ENCODE measurements around the gene C16orf92. TPM values are rescaled to one million over a fixed set of nuclear protein-coding genes. Genes with fewer than 3 reads are reported as not detected.

C16orf92 gene
- total and polyA plus RNA-seq, 2 of the 13 experiments (the other 11 are each of a cell fraction or from before 2014, with no cell fraction given): not detected

DNA sequence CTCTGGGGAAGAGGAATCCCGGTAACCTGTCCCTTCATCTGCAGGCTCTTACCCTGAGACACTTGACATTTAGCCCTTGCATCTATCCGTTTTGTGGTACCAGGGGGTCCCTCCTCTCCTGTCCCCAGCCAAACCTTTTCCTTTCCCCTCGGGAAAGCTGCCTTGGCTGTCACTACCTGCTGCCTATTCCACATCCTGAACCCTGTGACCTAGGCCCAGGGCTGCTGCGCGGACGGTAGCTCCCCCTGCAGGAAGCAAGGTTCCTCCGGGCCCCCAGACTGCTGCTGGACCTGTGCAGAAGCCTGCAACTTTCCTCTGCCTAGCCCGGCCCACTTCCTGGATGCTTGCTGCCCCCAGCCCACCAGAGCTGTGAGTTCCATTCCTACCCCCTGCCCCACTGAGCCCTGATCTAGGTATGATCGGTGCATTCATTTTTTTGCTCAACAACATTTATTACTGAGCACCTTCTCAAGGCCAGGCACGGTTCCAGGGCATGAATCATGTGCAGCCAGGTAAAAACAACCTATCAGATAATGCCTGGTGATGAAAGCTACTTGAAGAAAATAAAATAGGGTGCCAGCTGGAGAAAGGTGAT lies 32.1 kb downstream of the C16orf92 start (continued):
- TF ChIP-seq, protein P1, sequence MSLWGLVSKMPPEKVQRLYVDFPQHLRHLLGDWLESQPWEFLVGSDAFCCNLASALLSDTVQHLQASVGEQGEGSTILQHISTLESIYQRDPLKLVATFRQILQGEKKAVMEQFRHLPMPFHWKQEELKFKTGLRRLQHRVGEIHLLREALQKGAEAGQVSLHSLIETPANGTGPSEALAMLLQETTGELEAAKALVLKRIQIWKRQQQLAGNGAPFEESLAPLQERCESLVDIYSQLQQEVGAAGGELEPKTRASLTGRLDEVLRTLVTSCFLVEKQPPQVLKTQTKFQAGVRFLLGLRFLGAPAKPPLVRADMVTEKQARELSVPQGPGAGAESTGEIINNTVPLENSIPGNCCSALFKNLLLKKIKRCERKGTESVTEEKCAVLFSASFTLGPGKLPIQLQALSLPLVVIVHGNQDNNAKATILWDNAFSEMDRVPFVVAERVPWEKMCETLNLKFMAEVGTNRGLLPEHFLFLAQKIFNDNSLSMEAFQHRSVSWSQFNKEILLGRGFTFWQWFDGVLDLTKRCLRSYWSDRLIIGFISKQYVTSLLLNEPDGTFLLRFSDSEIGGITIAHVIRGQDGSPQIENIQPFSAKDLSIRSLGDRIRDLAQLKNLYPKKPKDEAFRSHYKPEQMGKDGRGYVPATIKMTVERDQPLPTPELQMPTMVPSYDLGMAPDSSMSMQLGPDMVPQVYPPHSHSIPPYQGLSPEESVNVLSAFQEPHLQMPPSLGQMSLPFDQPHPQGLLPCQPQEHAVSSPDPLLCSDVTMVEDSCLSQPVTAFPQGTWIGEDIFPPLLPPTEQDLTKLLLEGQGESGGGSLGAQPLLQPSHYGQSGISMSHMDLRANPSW (CRISPR knock-in tag; IDR thresholded peaks at IDR 0.05; ENCODE audit: borderline replicate concordance): no peak
- TF ChIP-seq, protein P2, sequence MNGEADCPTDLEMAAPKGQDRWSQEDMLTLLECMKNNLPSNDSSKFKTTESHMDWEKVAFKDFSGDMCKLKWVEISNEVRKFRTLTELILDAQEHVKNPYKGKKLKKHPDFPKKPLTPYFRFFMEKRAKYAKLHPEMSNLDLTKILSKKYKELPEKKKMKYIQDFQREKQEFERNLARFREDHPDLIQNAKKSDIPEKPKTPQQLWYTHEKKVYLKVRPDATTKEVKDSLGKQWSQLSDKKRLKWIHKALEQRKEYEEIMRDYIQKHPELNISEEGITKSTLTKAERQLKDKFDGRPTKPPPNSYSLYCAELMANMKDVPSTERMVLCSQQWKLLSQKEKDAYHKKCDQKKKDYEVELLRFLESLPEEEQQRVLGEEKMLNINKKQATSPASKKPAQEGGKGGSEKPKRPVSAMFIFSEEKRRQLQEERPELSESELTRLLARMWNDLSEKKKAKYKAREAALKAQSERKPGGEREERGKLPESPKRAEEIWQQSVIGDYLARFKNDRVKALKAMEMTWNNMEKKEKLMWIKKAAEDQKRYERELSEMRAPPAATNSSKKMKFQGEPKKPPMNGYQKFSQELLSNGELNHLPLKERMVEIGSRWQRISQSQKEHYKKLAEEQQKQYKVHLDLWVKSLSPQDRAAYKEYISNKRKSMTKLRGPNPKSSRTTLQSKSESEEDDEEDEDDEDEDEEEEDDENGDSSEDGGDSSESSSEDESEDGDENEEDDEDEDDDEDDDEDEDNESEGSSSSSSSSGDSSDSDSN (CRISPR knock-in tag; IDR thresholded peaks at IDR 0.05): peak; percentile 51; the same call in 1 of the 2 replicates
- peak; percentile 74; the same call in 1 of the 2 replicates for TF ChIP-seq ZNF124 (CRISPR knock-in tag; IDR thresholded peaks at IDR 0.05)
- TF ChIP-seq, protein P3, sequence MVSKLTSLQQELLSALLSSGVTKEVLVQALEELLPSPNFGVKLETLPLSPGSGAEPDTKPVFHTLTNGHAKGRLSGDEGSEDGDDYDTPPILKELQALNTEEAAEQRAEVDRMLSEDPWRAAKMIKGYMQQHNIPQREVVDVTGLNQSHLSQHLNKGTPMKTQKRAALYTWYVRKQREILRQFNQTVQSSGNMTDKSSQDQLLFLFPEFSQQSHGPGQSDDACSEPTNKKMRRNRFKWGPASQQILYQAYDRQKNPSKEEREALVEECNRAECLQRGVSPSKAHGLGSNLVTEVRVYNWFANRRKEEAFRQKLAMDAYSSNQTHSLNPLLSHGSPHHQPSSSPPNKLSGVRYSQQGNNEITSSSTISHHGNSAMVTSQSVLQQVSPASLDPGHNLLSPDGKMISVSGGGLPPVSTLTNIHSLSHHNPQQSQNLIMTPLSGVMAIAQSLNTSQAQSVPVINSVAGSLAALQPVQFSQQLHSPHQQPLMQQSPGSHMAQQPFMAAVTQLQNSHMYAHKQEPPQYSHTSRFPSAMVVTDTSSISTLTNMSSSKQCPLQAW (CRISPR knock-in tag; IDR thresholded peaks at IDR 0.05): peak; percentile 52; the same call in 1 of the 2 replicates
- TF ChIP-seq SOX5 (CRISPR knock-in tag; IDR thresholded peaks at IDR 0.05; ENCODE audit: borderline replicate concordance): 0 out of 2 replicates have a peak, but pooled peaks have one; percentile 24
- no peak for TF ChIP-seq ZNF782 (CRISPR knock-in tag; IDR thresholded peaks at IDR 0.05; ENCODE audit: borderline replicate concordance)
- TF ChIP-seq ZNF883 (CRISPR knock-in tag; IDR thresholded peaks at IDR 0.05; ENCODE audit: not compliant biosample characterization): peak; percentile 80
- 0 out of 2 replicates have a peak, but pooled peaks have one; percentile 49 for TF ChIP-seq SIN3A (IDR thresholded peaks at IDR 0.05; ENCODE audit: borderline replicate concordance, low read depth, low read length)
- TF ChIP-seq, protein P4, sequence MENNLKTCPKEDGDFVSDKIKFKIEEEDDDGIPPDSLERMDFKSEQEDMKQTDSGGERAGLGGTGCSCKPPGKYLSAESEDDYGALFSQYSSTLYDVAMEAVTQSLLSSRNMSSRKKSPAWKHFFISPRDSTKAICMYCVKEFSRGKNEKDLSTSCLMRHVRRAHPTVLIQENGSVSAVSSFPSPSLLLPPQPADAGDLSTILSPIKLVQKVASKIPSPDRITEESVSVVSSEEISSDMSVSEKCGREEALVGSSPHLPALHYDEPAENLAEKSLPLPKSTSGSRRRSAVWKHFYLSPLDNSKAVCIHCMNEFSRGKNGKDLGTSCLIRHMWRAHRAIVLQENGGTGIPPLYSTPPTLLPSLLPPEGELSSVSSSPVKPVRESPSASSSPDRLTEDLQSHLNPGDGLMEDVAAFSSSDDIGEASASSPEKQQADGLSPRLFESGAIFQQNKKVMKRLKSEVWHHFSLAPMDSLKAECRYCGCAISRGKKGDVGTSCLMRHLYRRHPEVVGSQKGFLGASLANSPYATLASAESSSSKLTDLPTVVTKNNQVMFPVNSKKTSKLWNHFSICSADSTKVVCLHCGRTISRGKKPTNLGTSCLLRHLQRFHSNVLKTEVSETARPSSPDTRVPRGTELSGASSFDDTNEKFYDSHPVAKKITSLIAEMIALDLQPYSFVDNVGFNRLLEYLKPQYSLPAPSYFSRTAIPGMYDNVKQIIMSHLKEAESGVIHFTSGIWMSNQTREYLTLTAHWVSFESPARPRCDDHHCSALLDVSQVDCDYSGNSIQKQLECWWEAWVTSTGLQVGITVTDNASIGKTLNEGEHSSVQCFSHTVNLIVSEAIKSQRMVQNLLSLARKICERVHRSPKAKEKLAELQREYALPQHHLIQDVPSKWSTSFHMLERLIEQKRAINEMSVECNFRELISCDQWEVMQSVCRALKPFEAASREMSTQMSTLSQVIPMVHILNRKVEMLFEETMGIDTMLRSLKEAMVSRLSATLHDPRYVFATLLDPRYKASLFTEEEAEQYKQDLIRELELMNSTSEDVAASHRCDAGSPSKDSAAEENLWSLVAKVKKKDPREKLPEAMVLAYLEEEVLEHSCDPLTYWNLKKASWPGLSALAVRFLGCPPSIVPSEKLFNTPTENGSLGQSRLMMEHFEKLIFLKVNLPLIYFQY (CRISPR knock-in tag; IDR thresholded peaks at IDR 0.05; ENCODE audit: borderline replicate concordance): peak; percentile 76; the same call in 1 of the 2 replicates
- TF ChIP-seq CBX5 (CRISPR knock-in tag; IDR thresholded peaks at IDR 0.05; ENCODE audit: borderline replicate concordance): 0 out of 2 replicates have a peak, but pooled peaks have one; percentile 49
- TF ChIP-seq, protein P5, sequence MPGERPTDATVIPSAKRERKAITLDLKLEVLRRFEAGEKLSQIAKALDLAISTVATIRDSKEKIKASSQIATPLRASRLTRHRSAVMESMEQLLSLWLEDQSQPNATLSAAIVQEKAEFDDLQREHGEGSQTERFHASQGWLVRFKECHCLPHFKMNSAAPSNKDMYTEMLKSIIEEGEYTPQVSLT (CRISPR knock-in tag; IDR thresholded peaks at IDR 0.05; ENCODE audit: borderline replicate concordance, low read depth): no peak
- no peak; the same call in 1 of the 2 replicates for TF ChIP-seq ZNF772 (CRISPR knock-in tag; IDR thresholded peaks at IDR 0.05)
- TF ChIP-seq, protein P6, sequence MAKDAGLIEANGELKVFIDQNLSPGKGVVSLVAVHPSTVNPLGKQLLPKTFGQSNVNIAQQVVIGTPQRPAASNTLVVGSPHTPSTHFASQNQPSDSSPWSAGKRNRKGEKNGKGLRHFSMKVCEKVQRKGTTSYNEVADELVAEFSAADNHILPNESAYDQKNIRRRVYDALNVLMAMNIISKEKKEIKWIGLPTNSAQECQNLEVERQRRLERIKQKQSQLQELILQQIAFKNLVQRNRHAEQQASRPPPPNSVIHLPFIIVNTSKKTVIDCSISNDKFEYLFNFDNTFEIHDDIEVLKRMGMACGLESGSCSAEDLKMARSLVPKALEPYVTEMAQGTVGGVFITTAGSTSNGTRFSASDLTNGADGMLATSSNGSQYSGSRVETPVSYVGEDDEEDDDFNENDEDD (CRISPR knock-in tag; IDR thresholded peaks at IDR 0.05; ENCODE audit: borderline replicate concordance): 0 out of 2 replicates have a peak, but pooled peaks have one; percentile 28
- TF ChIP-seq ZNF841 (CRISPR knock-in tag; IDR thresholded peaks at IDR 0.05; ENCODE audit: borderline replicate concordance): no peak
